GM21528 (cell line): Measurements from ENCODE around the gene NIPSNAP2.
"Not testable (repeated sequence)": the region's sequence is repeated elsewhere in the genome, so short reads cannot be mapped to it uniquely, and the experiment has no call there.

ENCODE experiments used
- ATAC-seq: cut with Tn5 transposase; IDR thresholded peaks from one replicate; pipeline ENCODE4 v1.9.1; 2021; ENCODE audit warnings: mild to moderate bottlenecking, moderate library complexity; ENCODE audit not compliant: unreplicated experiment, low FRiP score

The NIPSNAP2 gene

GRCh38 chr7:56045758-56046157, 81.4 kb downstream of the NIPSNAP2 start:
- ATAC-seq = not testable (repeated sequence)

GRCh38 chr7:56046721-56047445, 82.5 kb downstream of the NIPSNAP2 start:
- ATAC-seq = no peak

- ATAC-seq = not testable (repeated sequence)
These were observed 83.2 kb downstream of the NIPSNAP2 start for GRCh38 chr7:56047446-56048116.

- no peak for ATAC-seq
These were observed 83.9 kb downstream of the NIPSNAP2 start for GRCh38 chr7:56048245-56048644.

- not testable (repeated sequence) for ATAC-seq
These were observed 84.4 kb downstream of the NIPSNAP2 start for GRCh38 chr7:56048763-56049162.
